Transverse colon (tissue), 4 donors: ENCODE measurements around the gene PGGHG. TPM values are rescaled to one million over a fixed set of nuclear protein-coding genes. Genes with fewer than 3 reads are reported as not detected.

Experiments
- DNase-seq: peaks from one replicate; pipeline ENCODE4 v3.0.0-alpha.2; 2019
- H3K27ac ChIP-seq, 4 donors: fragments of 200-600 bp; sonication (generic); 2 replicates each; pipeline ENCODE4 v1.5.1; 2016 to 2018; ENCODE audit warnings: inconsistent platforms in 4 of 4
- H3K27me3 ChIP-seq: fragments of 200-600 bp; sonication (generic); 2 replicates; pipeline ENCODE4 v1.5.1; 2017; ENCODE audit warnings: inconsistent platforms
- H3K36me3 ChIP-seq, 4 donors: fragments of 200-600 bp; sonication (generic); 2 replicates each; pipeline ENCODE4 v1.5.1; 2017 to 2019; ENCODE audit warnings: inconsistent platforms in 4 of 4
- H3K4me1 ChIP-seq, 4 donors: fragments of 200-600 bp; sonication (generic); 2 replicates each; pipeline ENCODE4 v1.5.1; 2017 to 2020; ENCODE audit warnings: inconsistent platforms in 4 of 4
- H3K4me3 ChIP-seq, 4 donors: fragments of 200-600 bp; sonication (generic); 1 replicate in 1 of 4; 2 replicates in 3 of 4; pipeline versions ENCODE4 v1.5.1 to v1.6.1; 2017 to 2019; ENCODE audit warnings: inconsistent platforms in 4 of 4
- H3K9me3 ChIP-seq, 2 donors: fragments of 200-600 bp; sonication (generic); 2 replicates each; pipeline ENCODE4 v1.5.1; 2017 to 2019; ENCODE audit warnings: inconsistent platforms in 2 of 2
- EP300 ChIP-seq: sonication (generic); formaldehyde crosslinking; IDR thresholded peaks from one replicate; pipeline ENCODE4 v1.6.1; 2017; ENCODE audit warnings: antibody characterized with exemption, low read depth
- POLR2A ChIP-seq: fragments of 450-650 bp; IDR thresholded peaks from one replicate; pipeline ENCODE4 v1.6.1; 2016; ENCODE audit warnings: antibody characterized with exemption, mild to moderate bottlenecking, moderate library complexity
- POLR2AphosphoS5 ChIP-seq, 3 donors: sonication (generic); formaldehyde crosslinking; IDR thresholded peaks; one replicate each; pipeline ENCODE4 v1.6.1; 2016; ENCODE audit warnings: antibody characterized with exemption in 3 of 3
- WGBS, 2 donors: methylation state at CpG; one replicate each; pipeline ENCODE4 v1.1.5; 2018; ENCODE audit warnings: low coverage in 1 of 2; 5-methylcytosine and 5-hydroxymethylcytosine counted together
- in situ Hi-C, 4 donors: fragments of 200-750 bp; cut with MboI; loops; one replicate each; pipeline versions ENCODE4 v1.15.0 to v1.15.1; 2017; ENCODE audit warnings: low sequenced_read_pairs in 3 of 4, low pct_ligation_motif_present in 1 of 4, low pct_unique_long_range_greater_than_20kb in 1 of 4
- intact Hi-C: fragments of 100-400 bp; cut with DNase I; formaldehyde crosslinking; loops from one replicate; pipeline ENCODE4 v1.15.1; 2023; ENCODE audit warnings: low total_unique reads
- total RNA-seq, 4 donors: library from RNA; depleted of rRNA; stranded (reverse); fragments of >200 nt; gene quantifications; one replicate each; pipeline ENCODE4 v1.1.0, GENCODE V29; 2016
- TF ChIP-seq, protein P1 (sequence below), 5 experiments: fragments of 200-600 bp in 3 of 5; fragments of 450-650 bp in 2 of 5; sonication (generic) in 3 of 5; IDR thresholded peaks; 1 replicate in 2 of 5; 2 replicates in 3 of 5; pipeline ENCODE4 v1.5.1; 2016 to 2017; ENCODE audit warnings: antibody characterized with exemption in 5 of 5, inconsistent platforms in 3 of 5, mild to moderate bottlenecking in 2 of 5, moderate library complexity in 1 of 5

PGGHG gene
- total RNA-seq, 4 donors from 2014 or later: 15.4 to 117 (median 30.8) TPM

DNA sequence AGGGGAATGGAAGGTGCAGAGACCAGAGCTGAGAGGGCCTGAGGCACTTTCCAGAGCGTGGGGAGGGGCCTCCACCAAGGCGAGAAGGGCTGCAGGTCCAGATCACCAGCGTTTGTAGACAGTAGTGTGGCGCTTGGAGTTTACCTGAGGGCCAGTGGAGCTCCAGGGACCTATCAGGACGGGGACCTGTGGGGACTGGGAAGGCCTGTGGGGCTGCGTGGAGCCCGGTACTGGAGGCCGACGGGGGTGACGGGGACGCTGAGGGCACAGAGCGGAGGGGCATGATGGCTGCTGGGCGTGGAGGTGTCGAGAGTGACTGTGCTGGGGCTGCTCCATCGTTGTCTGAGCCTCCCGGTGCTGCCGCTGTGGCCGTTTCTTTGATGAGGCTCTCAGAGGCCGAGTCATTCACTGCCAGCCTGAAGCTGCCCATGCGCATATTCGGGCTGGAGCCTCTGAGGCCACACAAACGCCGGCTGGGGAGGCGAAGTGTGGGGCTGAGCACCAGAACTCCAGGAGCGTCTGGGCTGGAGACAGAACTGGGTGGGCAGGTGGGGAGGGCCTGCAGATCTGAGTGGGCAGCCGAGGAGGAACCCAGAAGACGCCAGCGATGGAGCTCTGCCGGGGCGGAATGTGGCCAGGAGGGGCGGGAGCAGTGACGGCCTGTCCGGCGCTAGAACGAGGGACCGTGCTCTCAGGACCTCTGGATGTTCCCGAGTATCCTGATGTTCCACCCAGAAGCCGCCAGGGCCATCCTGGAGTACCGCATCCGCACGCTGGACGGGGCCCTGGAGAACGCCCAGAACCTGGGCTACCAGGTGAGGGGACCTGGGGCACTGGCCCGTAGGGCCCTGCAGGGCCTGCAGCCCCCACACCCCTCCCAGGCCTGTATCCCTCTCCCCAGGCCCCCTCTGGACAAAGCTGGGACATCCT, 2.6 kb downstream of the PGGHG start:
- 92 to 93% methylated on average over 7 to 44 of the region's 44 CpGs for WGBS, 2 donors
- H3K4me3 ChIP-seq: no peak overlapping the region
- intact Hi-C loops: no loop called here
- peaks cover 14% of the 10 kb centered on the region for H3K27me3 ChIP-seq
- H3K9me3 ChIP-seq: no peaks in the 10 kb centered on the region
- H3K27ac ChIP-seq: no peak overlapping the region
- DNase-seq: peak; percentile 8
- in situ Hi-C loops: no loop called here
- no peaks in the 10 kb centered on the region for H3K36me3 ChIP-seq
- peaks cover 0 to 19% (median 15%) of the 10 kb centered on the region in 4 donors for H3K4me1 ChIP-seq
- no peak for TF ChIP-seq EP300
- no peak for TF ChIP-seq POLR2A
- TF ChIP-seq, protein P1, sequence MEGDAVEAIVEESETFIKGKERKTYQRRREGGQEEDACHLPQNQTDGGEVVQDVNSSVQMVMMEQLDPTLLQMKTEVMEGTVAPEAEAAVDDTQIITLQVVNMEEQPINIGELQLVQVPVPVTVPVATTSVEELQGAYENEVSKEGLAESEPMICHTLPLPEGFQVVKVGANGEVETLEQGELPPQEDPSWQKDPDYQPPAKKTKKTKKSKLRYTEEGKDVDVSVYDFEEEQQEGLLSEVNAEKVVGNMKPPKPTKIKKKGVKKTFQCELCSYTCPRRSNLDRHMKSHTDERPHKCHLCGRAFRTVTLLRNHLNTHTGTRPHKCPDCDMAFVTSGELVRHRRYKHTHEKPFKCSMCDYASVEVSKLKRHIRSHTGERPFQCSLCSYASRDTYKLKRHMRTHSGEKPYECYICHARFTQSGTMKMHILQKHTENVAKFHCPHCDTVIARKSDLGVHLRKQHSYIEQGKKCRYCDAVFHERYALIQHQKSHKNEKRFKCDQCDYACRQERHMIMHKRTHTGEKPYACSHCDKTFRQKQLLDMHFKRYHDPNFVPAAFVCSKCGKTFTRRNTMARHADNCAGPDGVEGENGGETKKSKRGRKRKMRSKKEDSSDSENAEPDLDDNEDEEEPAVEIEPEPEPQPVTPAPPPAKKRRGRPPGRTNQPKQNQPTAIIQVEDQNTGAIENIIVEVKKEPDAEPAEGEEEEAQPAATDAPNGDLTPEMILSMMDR (IDR thresholded peaks at IDR 0.05): no peak
- TF ChIP-seq POLR2AphosphoS5 (IDR thresholded peaks at IDR 0.05): no peak

DNA sequence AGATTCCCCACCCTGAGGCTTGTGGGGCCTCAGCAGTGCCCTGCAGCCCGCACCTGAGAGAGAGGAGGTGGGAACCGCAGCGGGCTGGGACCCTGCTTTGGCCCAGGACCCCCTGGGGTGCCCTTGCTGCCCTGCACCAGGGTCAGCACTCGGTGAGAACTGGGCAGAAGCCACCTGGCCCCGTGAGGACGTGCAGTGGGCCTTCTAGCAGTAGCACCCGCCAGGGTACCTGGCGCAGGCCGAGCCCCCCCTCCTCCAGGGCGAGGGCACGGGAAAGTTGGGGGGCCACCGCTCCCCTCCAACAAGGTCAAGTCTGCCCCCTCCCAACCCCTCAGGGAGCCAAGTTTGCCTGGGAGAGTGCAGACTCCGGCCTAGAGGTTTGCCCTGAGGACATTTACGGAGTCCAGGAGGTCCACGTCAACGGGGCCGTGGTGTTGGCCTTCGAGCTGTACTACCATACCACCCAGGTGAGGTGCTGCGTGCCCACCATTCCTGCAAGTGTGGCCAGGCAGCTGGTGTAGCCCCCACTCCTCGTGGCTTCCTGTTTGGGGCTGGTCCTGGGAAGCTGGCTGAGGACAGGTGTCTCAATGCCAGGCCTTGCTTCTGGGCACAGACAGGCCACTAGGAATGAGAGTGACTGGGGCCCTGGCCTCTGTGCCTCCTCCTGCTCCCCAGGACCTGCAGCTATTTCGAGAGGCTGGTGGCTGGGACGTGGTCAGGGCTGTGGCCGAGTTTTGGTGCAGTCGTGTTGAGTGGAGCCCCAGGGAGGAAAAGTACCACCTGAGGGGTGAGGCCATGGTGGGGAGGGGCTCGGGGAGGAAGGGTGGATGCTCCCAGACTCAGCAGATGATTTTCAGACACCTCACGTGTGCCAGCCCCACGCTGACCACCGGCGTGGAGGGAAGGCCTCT, 3.5 kb downstream of the PGGHG start:
- no peak overlapping the region for H3K4me3 ChIP-seq
- peaks cover 0 to 24% (median 15%) of the 10 kb centered on the region in 4 donors for H3K4me1 ChIP-seq
- no peaks in the 10 kb centered on the region for H3K9me3 ChIP-seq
- in situ Hi-C loops: no loop called here
- no peak for DNase-seq
- no peaks in the 10 kb centered on the region for H3K36me3 ChIP-seq
- TF ChIP-seq, protein P1 (IDR thresholded peaks at IDR 0.05): no peak
- TF ChIP-seq POLR2AphosphoS5 (IDR thresholded peaks at IDR 0.05) (no peak), EP300 (no peak), POLR2A (no peak)
- H3K27me3 ChIP-seq: peaks cover 9% of the 10 kb centered on the region
- WGBS, 2 donors: 87% methylated on average over 17 of the region's 29 CpGs; no CpG with 5 or more reads in 1 of the 2 donors
- no peak overlapping the region for H3K27ac ChIP-seq
- intact Hi-C loops: no loop called here

DNA sequence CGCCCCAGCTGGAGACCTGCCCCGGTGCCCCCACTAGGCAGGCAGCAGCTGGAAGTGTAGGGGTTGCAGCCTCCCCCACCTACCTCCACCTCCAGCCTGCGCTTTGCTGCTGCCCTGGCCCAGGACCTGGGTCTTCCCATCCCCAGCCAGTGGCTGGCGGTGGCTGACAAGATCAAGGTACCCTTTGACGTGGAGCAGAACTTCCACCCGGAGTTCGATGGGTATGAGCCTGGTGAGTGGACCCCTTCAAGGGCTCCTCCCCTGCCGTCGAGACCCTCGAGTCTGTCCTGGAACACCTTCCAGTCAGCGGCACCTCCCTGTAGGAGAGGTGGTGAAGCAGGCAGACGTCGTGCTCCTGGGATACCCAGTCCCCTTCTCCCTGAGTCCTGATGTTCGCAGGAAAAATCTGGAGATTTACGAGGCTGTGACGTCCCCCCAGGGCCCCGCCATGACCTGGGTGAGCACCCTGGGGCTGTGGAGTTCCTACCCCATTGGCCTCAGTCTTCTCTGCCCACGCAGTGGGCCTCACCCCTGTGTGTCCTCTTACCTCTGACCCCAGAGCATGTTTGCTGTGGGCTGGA, 4.4 kb downstream of the PGGHG start:
- DNase-seq: no peak
- Histone ChIP-seq H3K36me3 (no peaks in the 10 kb centered on the region), H3K4me1 (peaks cover 0 to 23% (median 13%) of the 10 kb centered on the region in 4 donors), H3K27me3 (peaks cover 9% of the 10 kb centered on the region), H3K4me3 (no peak overlapping the region), H3K9me3 (no peaks in the 10 kb centered on the region), H3K27ac (no peak overlapping the region)
- intact Hi-C loops (no loop called here), in situ Hi-C loops (no loop called here)
- 87% methylated on average over 17 of the region's 18 CpGs; no CpG with 5 or more reads in 1 of the 2 donors for WGBS, 2 donors
- TF ChIP-seq POLR2AphosphoS5 (IDR thresholded peaks at IDR 0.05) (no peak), POLR2A (no peak), EP300 (no peak)
- TF ChIP-seq, protein P1 (IDR thresholded peaks at IDR 0.05): no peak
